Measurements from ENCODE around the gene SSNA1.

SSNA1 gene

GRCh38 chr9:137188490-137189296 lies at the start of gene SSNA1, which contains the start of gene ANAPC2:
SSNA1 (plus strand) TSS chr9:137188676; CDS start chr9:137188727, 51 bp downstream.
ANAPC2 (minus strand) TSS chr9:137188560; CDS start chr9:137188532, 28 bp downstream.
- DNase-seq: peak; percentile 97

GRCh38 chr9:137138722-137139467 lies 49.6 kb upstream of the SSNA1 start, which contains the start of gene GRIN1:
GRIN1 (plus strand) TSS chr9:137139154; CDS start chr9:137139487, 333 bp downstream.
- no peak for DNase-seq

- DNase-seq: no peak
These were observed 48.9 kb upstream of the SSNA1 start for GRCh38 chr9:137139468-137140150.

GRCh38 chr9:137140151-137141012 lies 48.1 kb upstream of the SSNA1 start:
- no peak for DNase-seq

GRCh38 chr9:137141050-137141810 lies 47.2 kb upstream of the SSNA1 start:
- DNase-seq: no peak

- no peak for DNase-seq
These were observed 46.2 kb upstream of the SSNA1 start for GRCh38 chr9:137141976-137142936.

GRCh38 chr9:137143459-137143858 lies 45.0 kb upstream of the SSNA1 start:
- no peak for DNase-seq

- DNase-seq: no peak
These were observed 42.5 kb upstream of the SSNA1 start for GRCh38 chr9:137145731-137146526.

- DNase-seq: no peak
These were observed 42.0 kb upstream of the SSNA1 start for GRCh38 chr9:137146527-137146918.

GRCh38 chr9:137147091-137147792 lies 41.2 kb upstream of the SSNA1 start:
- no peak for DNase-seq

GRCh38 chr9:137147793-137148160 lies 40.7 kb upstream of the SSNA1 start:
- DNase-seq: no peak

- DNase-seq: no peak
These were observed 40.2 kb upstream of the SSNA1 start for GRCh38 chr9:137148242-137148641.

- DNase-seq: no peak
These were observed 39.8 kb upstream of the SSNA1 start for GRCh38 chr9:137148661-137149060.

GRCh38 chr9:137149363-137149762 lies 39.1 kb upstream of the SSNA1 start:
- no peak for DNase-seq

- no peak for DNase-seq
These were observed 38.4 kb upstream of the SSNA1 start for GRCh38 chr9:137149942-137150616.

- peak; percentile 86 to 87 for DNase-seq
These were observed 37.6 kb upstream of the SSNA1 start for GRCh38 chr9:137150617-137151457.

GRCh38 chr9:137152844-137153405 lies 35.6 kb upstream of the SSNA1 start:
- no peak for DNase-seq
